ENCODE data around the gene KLHL22.
"Not testable (repeated sequence)": the region's sequence is repeated elsewhere in the genome, so short reads cannot be mapped to it uniquely, and the experiment has no call there.

The KLHL22 gene

GRCh38 chr22:20494978-20495860 is at the start of gene KLHL22:
KLHL22 (minus strand) TSS chr22:20495795; CDS start chr22:20489211, 6,584 bp downstream.
- TF ChIP-seq CREB5 (CRISPR knock-in tag; IDR thresholded peaks at IDR 0.05; ENCODE audit: low read depth), result no peak
- no peak for TF ChIP-seq PPARA (CRISPR knock-in tag; IDR thresholded peaks at IDR 0.05; ENCODE audit: borderline replicate concordance)
- no peak for TF ChIP-seq TOX (CRISPR knock-in tag; IDR thresholded peaks at IDR 0.05; ENCODE audit: borderline replicate concordance)
- no peak for TF ChIP-seq ZNF8 (CRISPR knock-in tag; IDR thresholded peaks at IDR 0.05)
- TF ChIP-seq ARNTL (CRISPR knock-in tag; IDR thresholded peaks at IDR 0.05; ENCODE audit: borderline replicate concordance, low read depth), result no peak
- no peak for TF ChIP-seq SNAI2 (CRISPR knock-in tag; IDR thresholded peaks at IDR 0.05)
- TF ChIP-seq GLIS3 (CRISPR knock-in tag; IDR thresholded peaks at IDR 0.05), result no peak
- TF ChIP-seq CSRNP3 (CRISPR knock-in tag; IDR thresholded peaks at IDR 0.05), result no peak
- TF ChIP-seq BACH2 (CRISPR knock-in tag; IDR thresholded peaks at IDR 0.05; ENCODE audit: borderline replicate concordance), result no peak
- no peak for TF ChIP-seq ZFP3 (CRISPR knock-in tag; IDR thresholded peaks at IDR 0.05)
- no peak for TF ChIP-seq RARB (CRISPR knock-in tag; IDR thresholded peaks at IDR 0.05)
- TF ChIP-seq ZFP30 (CRISPR knock-in tag; IDR thresholded peaks at IDR 0.05), result no peak
- no peak for TF ChIP-seq TSHZ2 (CRISPR knock-in tag; IDR thresholded peaks at IDR 0.05)
- ATAC-seq, result peak; percentile 13

GRCh38 chr22:20545318-20545634 is 49.7 kb upstream of the KLHL22 start:
- ATAC-seq, result not testable (repeated sequence)

- no peak for ATAC-seq
- TF ChIP-seq TCF4 (CRISPR knock-in tag; IDR thresholded peaks at IDR 0.05; ENCODE audit: borderline replicate concordance) (no peak), ZNF565 (CRISPR knock-in tag; conservative IDR thresholded peaks at IDR 0.05; ENCODE audit: low read depth) (no peak), CSRNP3 (CRISPR knock-in tag; IDR thresholded peaks at IDR 0.05) (no peak), ZFP3 (CRISPR knock-in tag; IDR thresholded peaks at IDR 0.05) (no peak), RARB (CRISPR knock-in tag; IDR thresholded peaks at IDR 0.05) (no peak)
These were observed 47.1 kb upstream of the KLHL22 start for GRCh38 chr22:20542736-20543135.

GRCh38 chr22:20542055-20542454 is 46.5 kb upstream of the KLHL22 start:
- ATAC-seq, result no peak
- TF ChIP-seq ZC3H10 (CRISPR knock-in tag; IDR thresholded peaks at IDR 0.05) (no peak), TOX (CRISPR knock-in tag; IDR thresholded peaks at IDR 0.05; ENCODE audit: borderline replicate concordance) (no peak), ZFP3 (CRISPR knock-in tag; IDR thresholded peaks at IDR 0.05) (no peak), ARNTL (CRISPR knock-in tag; IDR thresholded peaks at IDR 0.05; ENCODE audit: borderline replicate concordance, low read depth) (no peak), RARB (CRISPR knock-in tag; IDR thresholded peaks at IDR 0.05) (no peak), TSHZ2 (CRISPR knock-in tag; IDR thresholded peaks at IDR 0.05) (no peak), CSDC2 (CRISPR knock-in tag; IDR thresholded peaks at IDR 0.05) (no peak), PATZ1 (CRISPR knock-in tag; IDR thresholded peaks at IDR 0.05; ENCODE audit: borderline replicate concordance) (no peak), BACH2 (CRISPR knock-in tag; IDR thresholded peaks at IDR 0.05; ENCODE audit: borderline replicate concordance) (no peak), TCF4 (CRISPR knock-in tag; IDR thresholded peaks at IDR 0.05; ENCODE audit: borderline replicate concordance) (no peak), ZNF70 (CRISPR knock-in tag; IDR thresholded peaks at IDR 0.05) (no peak), ZFP30 (CRISPR knock-in tag; IDR thresholded peaks at IDR 0.05) (no peak), CREB5 (CRISPR knock-in tag; IDR thresholded peaks at IDR 0.05; ENCODE audit: low read depth) (no peak)
